IMR-90 (cell line): ENCODE results near the gene CYB561D1.

Source experiments
- BHLHE40 ChIP-seq: fragments of 150-350 bp; IDR thresholded peaks from 2 replicates; pipeline ENCODE4 v1.6.1; 2016; ENCODE audit warnings: mild to moderate bottlenecking, low read depth, low read length
- CHD1 ChIP-seq: IDR thresholded peaks from 2 replicates; pipeline ENCODE4 v1.6.1; 2012; ENCODE audit warnings: low read depth, low read length, improper control_type of control experiment
- CTCF ChIP-seq: conservative IDR thresholded peaks from 2 replicates; pipeline ENCODE4 v1.5.1; 2012; ENCODE audit warnings: mild to moderate bottlenecking, low read depth, low read length, improper control_type of control experiment
- FOS ChIP-seq: fragments of 150-350 bp; IDR thresholded peaks from 2 replicates; pipeline ENCODE4 v1.6.1; 2016; ENCODE audit warnings: low read depth, low read length
- MXI1 ChIP-seq: IDR thresholded peaks from 2 replicates; pipeline ENCODE4 v1.6.1; 2012; ENCODE audit warnings: low read depth, mild to moderate bottlenecking, low read length, moderate library complexity, borderline replicate concordance
- POLR2A ChIP-seq: IDR thresholded peaks from 2 replicates; pipeline ENCODE4 v1.6.1; 2012; ENCODE audit warnings: mild to moderate bottlenecking, low read depth, low read length
- RFX5 ChIP-seq: IDR thresholded peaks from 2 replicates; pipeline ENCODE4 v1.8.0; 2012; ENCODE audit warnings: low read depth, mild to moderate bottlenecking, low read length, moderate library complexity
- SMC3 ChIP-seq: fragments of 150-350 bp; IDR thresholded peaks from 2 replicates; pipeline ENCODE4 v1.6.1; 2016; ENCODE audit warnings: low read depth, mild to moderate bottlenecking, antibody characterized with exemption, low read length, moderate library complexity
- USF2 ChIP-seq: fragments of 150-350 bp; IDR thresholded peaks from 2 replicates; pipeline ENCODE4 v1.6.1; 2017; ENCODE audit warnings: mild to moderate bottlenecking, antibody characterized with exemption, low read length, low read depth

GRCh38 chr1:109488201-109488600, 5.7 kb upstream of the CYB561D1 start:
- TF ChIP-seq RFX5 (no peak), CTCF (no peak; the same call in 1 of the 2 replicates), CHD1 (no peak), POLR2A (no peak), USF2 (no peak), BHLHE40 (no peak), SMC3 (no peak), MXI1 (no peak), FOS (no peak)
